Loucy (cell line): ENCODE results near the gene FAM200C.

Source experiments
- CTCF ChIP-seq: fragments of 200-600 bp; sonication (generic); conservative IDR thresholded peaks from 2 replicates; pipeline ENCODE4 v1.5.1; 2014; ENCODE audit warnings: mild to moderate bottlenecking, antibody characterized with exemption, low read length
- EZH2phosphoT487 ChIP-seq: fragments of 200-600 bp; IDR thresholded peaks from 2 replicates; pipeline ENCODE4 v1.6.1; 2018; ENCODE audit warnings: antibody characterized with exemption, mild to moderate bottlenecking, moderate library complexity, borderline replicate concordance

GRCh38 chr5:160399402-160400353, at the start of gene FAM200C:
- TF ChIP-seq CTCF (no peak), EZH2phosphoT487 (no peak)
